Neural crest cell (in vitro differentiated cells): ENCODE results near the gene LYPD6. TPM values are rescaled to one million over a fixed set of nuclear protein-coding genes. Genes with fewer than 3 reads are reported as not detected.

Experiments used
- DNase-seq: peaks from one replicate; pipeline ENCODE4 v3.0.0; 2021; ENCODE audit warnings: low read depth, mixed read lengths, low spot score
- H3K27ac Mint-ChIP-seq: one replicate; pipeline ENCODE4 v1.8.0; 2021; ENCODE audit warnings: mild to moderate bottlenecking, mixed read lengths; ENCODE audit not compliant: unreplicated experiment
- H3K27me3 Mint-ChIP-seq: 2 replicates; pipeline ENCODE4 v1.8.0; 2021; ENCODE audit warnings: low read depth, mild to moderate bottlenecking, mixed read lengths
- H3K36me3 Mint-ChIP-seq: 2 replicates; pipeline ENCODE4 v1.8.0; 2021; ENCODE audit warnings: low read depth, mild to moderate bottlenecking, mixed read lengths
- H3K4me1 Mint-ChIP-seq: 2 replicates; pipeline ENCODE4 v1.8.0; 2021; ENCODE audit warnings: mixed read lengths
- H3K4me3 Mint-ChIP-seq: one replicate; pipeline ENCODE4 v1.8.0; 2021; ENCODE audit warnings: mild to moderate bottlenecking, mixed read lengths
- H3K9me3 Mint-ChIP-seq: 2 replicates; pipeline ENCODE4 v1.8.0; 2021; ENCODE audit warnings: mixed read lengths
- CTCF ChIP-seq: fragments of 200-600 bp; sonication (generic); conservative IDR thresholded peaks from 2 replicates; pipeline ENCODE4 v1.5.0; 2021; ENCODE audit warnings: antibody characterized with exemption, mild to moderate bottlenecking
- total RNA-seq: library from RNA; stranded (reverse); gene quantifications from 2 replicates; pipeline ENCODE4 v1.2.1, GENCODE V29; 2021

Gene LYPD6
- total RNA-seq, 1 donor from 2014 or later, result 7.1 TPM

- Mint-ChIP-seq H3K27ac (no peak overlapping the region), H3K4me3 (no peak overlapping the region), H3K9me3 (no peaks in the 10 kb centered on the region), H3K4me1 (peaks cover 25% of the 10 kb centered on the region), H3K27me3 (no peaks in the 10 kb centered on the region), H3K36me3 (peaks cover 4% of the 10 kb centered on the region)
- no peak for TF ChIP-seq CTCF
- DNase-seq, result no peak
Observed at GRCh38 chr2:149438330-149438960, 108.1 kb downstream of the LYPD6 start.

DNA sequence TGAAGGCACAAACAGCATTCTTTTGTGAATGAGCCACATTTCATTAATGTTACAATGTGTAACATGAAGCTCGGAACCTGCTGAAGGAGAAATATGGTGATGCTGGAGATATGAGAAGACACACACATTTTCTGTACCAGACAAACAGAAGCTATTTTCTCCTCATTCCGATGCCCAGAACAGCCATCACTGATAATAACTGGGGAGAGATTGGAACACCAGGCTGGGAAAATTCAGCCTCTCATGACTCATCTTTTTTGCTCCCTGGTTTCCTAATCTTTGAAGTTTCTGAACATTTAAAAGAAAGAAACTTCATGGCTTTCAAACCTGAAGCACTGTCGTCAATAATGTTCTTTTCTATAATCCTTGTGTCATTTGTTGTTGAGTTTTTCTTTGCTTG, 110.9 kb downstream of the LYPD6 start:
- no peak overlapping the region for H3K4me3 Mint-ChIP-seq
- TF ChIP-seq CTCF, result no peak
- peaks cover 25% of the 10 kb centered on the region for H3K4me1 Mint-ChIP-seq
- no peaks in the 10 kb centered on the region for H3K27me3 Mint-ChIP-seq
- H3K27ac Mint-ChIP-seq, result no peak overlapping the region
- DNase-seq, result no peak
- H3K36me3 Mint-ChIP-seq, result peaks cover 7% of the 10 kb centered on the region
- no peaks in the 10 kb centered on the region for H3K9me3 Mint-ChIP-seq

DNA sequence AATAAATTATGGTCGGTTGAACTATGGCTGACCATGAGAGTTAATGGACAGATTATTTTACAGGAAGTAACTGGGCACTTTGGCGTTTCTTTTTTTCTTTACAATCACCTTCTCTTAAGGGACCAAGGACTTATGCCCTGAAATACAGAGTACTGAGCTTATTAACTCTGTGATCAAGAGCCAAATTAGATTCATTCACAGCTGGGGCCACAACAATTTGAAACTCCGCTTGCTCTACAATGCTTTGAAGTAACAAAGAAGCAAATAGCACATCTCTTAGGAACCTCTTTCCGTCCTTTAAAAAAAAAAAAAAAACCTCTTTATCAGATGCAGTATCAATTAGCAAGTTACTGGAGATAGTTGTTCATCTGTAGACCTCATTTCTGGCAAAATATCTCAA, 112.0 kb downstream of the LYPD6 start:
- no peak overlapping the region for H3K4me3 Mint-ChIP-seq
- H3K9me3 Mint-ChIP-seq, result no peaks in the 10 kb centered on the region
- TF ChIP-seq CTCF, result no peak
- H3K36me3 Mint-ChIP-seq, result peaks cover 7% of the 10 kb centered on the region
- H3K27ac Mint-ChIP-seq, result no peak overlapping the region
- DNase-seq, result no peak
- peaks cover 25% of the 10 kb centered on the region for H3K4me1 Mint-ChIP-seq
- H3K27me3 Mint-ChIP-seq, result no peaks in the 10 kb centered on the region

- no peak overlapping the region for H3K27ac Mint-ChIP-seq
Observed at GRCh38 chr2:149443150-149443549, 112.8 kb downstream of the LYPD6 start.

GRCh38 chr2:149446748-149447147, 116.4 kb downstream of the LYPD6 start:
- no peaks in the 10 kb centered on the region for H3K27me3 Mint-ChIP-seq

More at GRCh38 chr2:149443150-149443549, 112.8 kb downstream of the LYPD6 start:
- DNase-seq, result no peak
- no peak for TF ChIP-seq CTCF
- H3K27me3 Mint-ChIP-seq, result no peaks in the 10 kb centered on the region
- peaks cover 22% of the 10 kb centered on the region for H3K4me1 Mint-ChIP-seq
- no peak overlapping the region for H3K4me3 Mint-ChIP-seq
- peaks cover 7% of the 10 kb centered on the region for H3K36me3 Mint-ChIP-seq
- H3K9me3 Mint-ChIP-seq, result no peaks in the 10 kb centered on the region

More at GRCh38 chr2:149446748-149447147, 116.4 kb downstream of the LYPD6 start:
- peaks cover 4% of the 10 kb centered on the region for H3K36me3 Mint-ChIP-seq
- H3K4me3 Mint-ChIP-seq, result no peak overlapping the region
- H3K4me1 Mint-ChIP-seq, result peaks cover 7% of the 10 kb centered on the region
- H3K27ac Mint-ChIP-seq, result no peak overlapping the region
- no peaks in the 10 kb centered on the region for H3K9me3 Mint-ChIP-seq
- TF ChIP-seq CTCF, result no peak
- no peak for DNase-seq
